ENCODE measurements around the gene CLEC6A.

GRCh38 chr12:8445731-8446130, 10.0 kb upstream of the CLEC6A start:
- no peak for TF ChIP-seq POLR2A (IDR thresholded peaks at IDR 0.05)
- no peak for TF ChIP-seq CTCF (IDR thresholded peaks at IDR 0.05)
